Lung (tissue), 12 donors: Measurements from ENCODE around the gene CMAS. TPM values are rescaled to one million over a fixed set of nuclear protein-coding genes. Genes with fewer than 3 reads are reported as not detected.

Experiments used
- ATAC-seq: fragments of 200-7000 bp; cut with Tn5 transposase; one replicate; pipeline ENCODE4 v1.9.1; 2020; ENCODE audit warnings: moderate number of reproducible peaks; ENCODE audit not compliant: insufficient read depth, low FRiP score
- DNase-seq, 3 donors: peaks; one replicate each; pipeline ENCODE4 v3.0.0-alpha.2; 2013 to 2017
- H3K27ac ChIP-seq, 2 donors: one replicate each; pipeline ENCODE4 v1.5.1; 2013; ENCODE audit warnings: mild to moderate bottlenecking in 2 of 2, moderate library complexity in 2 of 2, control low read depth in 1 of 2, inconsistent platforms in 1 of 2, low read depth in 1 of 2, low read length in 1 of 2
- H3K27me3 ChIP-seq, 3 donors: one replicate each; pipeline ENCODE4 v1.5.1; 2013; ENCODE audit warnings: low read length in 2 of 3; ENCODE audit not compliant: control insufficient read depth in 3 of 3, insufficient read depth in 3 of 3
- H3K36me3 ChIP-seq, 4 donors: one replicate each; pipeline ENCODE4 v1.5.1; 2013; ENCODE audit warnings: low read length in 4 of 4, mild to moderate bottlenecking in 1 of 4, moderate library complexity in 1 of 4; ENCODE audit not compliant: control insufficient read depth in 4 of 4, insufficient read depth in 4 of 4
- H3K4me1 ChIP-seq, 5 donors: one replicate each; pipeline ENCODE4 v1.5.1; 2013; ENCODE audit warnings: low read length in 5 of 5, mild to moderate bottlenecking in 2 of 5, moderate library complexity in 1 of 5; ENCODE audit not compliant: control insufficient read depth in 5 of 5, insufficient read depth in 5 of 5
- H3K4me3 ChIP-seq: one replicate; pipeline ENCODE4 v1.5.1; 2013; ENCODE audit warnings: mild to moderate bottlenecking, control low read depth, moderate library complexity
- H3K9ac ChIP-seq, 2 donors: one replicate each; pipeline ENCODE4 v1.5.1; 2013; ENCODE audit warnings: low read length in 2 of 2, control low read depth in 1 of 2; ENCODE audit not compliant: insufficient read depth in 1 of 2
- H3K9me3 ChIP-seq, 4 donors: one replicate each; pipeline ENCODE4 v1.5.1; 2013; ENCODE audit warnings: low read length in 3 of 4, mild to moderate bottlenecking in 1 of 4, moderate library complexity in 1 of 4; ENCODE audit not compliant: control insufficient read depth in 4 of 4, insufficient read depth in 3 of 4
- CTCF ChIP-seq: IDR thresholded peaks from 2 replicates; pipeline ENCODE4 v1.5.1; 2012; ENCODE audit warnings: mild to moderate bottlenecking; ENCODE audit errors: control extremely low read depth, extremely low read depth
- WGBS, 2 donors: extraction: QIAGEN DNeasy Blood & Tissue Kit; methylation state at CpG; one replicate each; pipeline ENCODE4 v1.1.7; 2013; 5-methylcytosine and 5-hydroxymethylcytosine counted together
- polyA plus RNA-seq, 2 donors: library from polyadenylated mRNA; stranded (reverse); fragments of 200-250 nt; gene quantifications; one replicate each; pipeline ENCODE4 v1.2.1, GENCODE V29; 2013
- total RNA-seq, 2 donors: library from RNA; depleted of rRNA in 1 of 2; stranded (reverse); fragments of >200 nt in 1 of 2; gene quantifications; one replicate each; pipeline ENCODE4 v1.2.1, GENCODE V29; 2014 to 2021
- donor health status: control.
- donor health status: control.
- donor health status: Bipolar disorder and iron deficiency.
- donor health status: healthy.
- donor health status: DM: yes; HTN: yes; CAD: no.

CMAS gene
- total and polyA plus RNA-seq, 4 donors, result 22.4 to 37.4 (median 27.6) TPM

- H3K27ac ChIP-seq, result no peak overlapping the region
- H3K27me3 ChIP-seq, result no peaks in the 10 kb centered on the region
- peak; percentile 21 for TF ChIP-seq CTCF
- peaks cover 0 to 1% (median 0%) of the 10 kb centered on the region in 5 donors for H3K4me1 ChIP-seq
- no peak overlapping the region for H3K4me3 ChIP-seq
- WGBS, 2 donors, result 71% methylated on average over 6 of the region's 6 CpGs
- no peaks in the 10 kb centered on the region for H3K36me3 ChIP-seq
- peaks cover 0 to 3% (median 0%) of the 10 kb centered on the region in 4 donors for H3K9me3 ChIP-seq
- H3K9ac ChIP-seq, result no peak overlapping the region
- peak; percentile 41 for ATAC-seq
- DNase-seq, result peak in 2 of 3 donors; percentile 46 to 53
These were observed 55.1 kb downstream of the CMAS start for GRCh38 chr12:22100958-22101748.

GRCh38 chr12:22101749-22102243 lies 55.8 kb downstream of the CMAS start:
- DNase-seq (peak in 1 of 3 donors; percentile 29), ATAC-seq (peak; percentile 79)
- no peak for TF ChIP-seq CTCF
- H3K9ac ChIP-seq, result no peak overlapping the region
- H3K27ac ChIP-seq, result no peak overlapping the region
- peaks cover 0 to 1% (median 0%) of the 10 kb centered on the region in 5 donors for H3K4me1 ChIP-seq
- H3K27me3 ChIP-seq, result no peaks in the 10 kb centered on the region
- H3K9me3 ChIP-seq, result peaks cover 0 to 3% (median 0%) of the 10 kb centered on the region in 4 donors
- WGBS, 2 donors, result 28 to 31% methylated on average over 5 of the region's 5 CpGs
- no peak overlapping the region for H3K4me3 ChIP-seq
- no peaks in the 10 kb centered on the region for H3K36me3 ChIP-seq

- Histone ChIP-seq H3K27me3 (no peaks in the 10 kb centered on the region), H3K4me1 (peaks cover 0 to 1% (median 0%) of the 10 kb centered on the region in 5 donors), H3K27ac (no peak overlapping the region), H3K9me3 (peaks cover 0 to 3% (median 0%) of the 10 kb centered on the region in 4 donors), H3K4me3 (no peak overlapping the region), H3K9ac (no peak overlapping the region), H3K36me3 (no peaks in the 10 kb centered on the region)
- DNase-seq (no peak), ATAC-seq (no peak)
- WGBS, 2 donors, result 84 to 94% methylated on average over 2 of the region's 2 CpGs
- TF ChIP-seq CTCF, result no peak
These were observed 57.4 kb downstream of the CMAS start for GRCh38 chr12:22103418-22103817.
